CD14-positive monocyte (primary cell): ENCODE results near the gene PHLDB2. TPM values are rescaled to one million over a fixed set of nuclear protein-coding genes. Genes with fewer than 3 reads are reported as not detected.

Source experiments
- DNase-seq, 3 donors: peaks; one replicate each; pipeline ENCODE4 v3.0.0-alpha.2; 2011 to 2022
- H2AFZ ChIP-seq: 2 replicates; pipeline ENCODE4 v1.6.0; 2012; ENCODE audit warnings: mild to moderate bottlenecking, low read depth, low read length, inconsistent platforms; ENCODE audit not compliant: insufficient read depth, poor library complexity, severe bottlenecking
- H3K27ac ChIP-seq, 2 donors: 1 replicate in 1 of 2; 2 replicates in 1 of 2; pipeline ENCODE4 v1.5.1; 2012 to 2013; ENCODE audit warnings: low read length in 2 of 2, control low read depth in 1 of 2, inconsistent platforms in 1 of 2, low read depth in 1 of 2, mild to moderate bottlenecking in 1 of 2
- H3K27me3 ChIP-seq, 2 donors: one replicate each; pipeline versions ENCODE4 v1.6.0 to v1.6.1; 2011 to 2013; ENCODE audit warnings: low read length in 2 of 2; ENCODE audit not compliant: control insufficient read depth in 2 of 2, insufficient read depth in 2 of 2
- H3K36me3 ChIP-seq, 2 donors: replicated peaks in 1 of 2; 1 replicate in 1 of 2; 2 replicates in 1 of 2; pipeline versions ENCODE4 v1.5.1 to v1.6.1; 2012 to 2013; ENCODE audit warnings: low read length in 2 of 2, control low read depth in 1 of 2, inconsistent platforms in 1 of 2, mild to moderate bottlenecking in 1 of 2; ENCODE audit not compliant: insufficient read depth in 2 of 2, control insufficient read depth in 1 of 2
- H3K4me1 ChIP-seq, 2 donors: 1 replicate in 1 of 2; 2 replicates in 1 of 2; pipeline versions ENCODE4 v1.5.1 to v1.6.1; 2012 to 2013; ENCODE audit warnings: low read length in 2 of 2, control low read depth in 1 of 2, inconsistent platforms in 1 of 2, mild to moderate bottlenecking in 1 of 2, moderate library complexity in 1 of 2; ENCODE audit not compliant: insufficient read depth in 2 of 2, control insufficient read depth in 1 of 2
- H3K4me2 ChIP-seq: replicated peaks from 2 replicates; pipeline ENCODE3; 2012; ENCODE audit warnings: low read length, moderate library complexity, mild to moderate bottlenecking; ENCODE audit not compliant: poor library complexity, severe bottlenecking; ENCODE audit errors: extremely low read depth
- H3K4me3 ChIP-seq, 3 experiments: fragments of 200-600 bp in 1 of 3; sonication (generic) in 1 of 3; replicated peaks in 1 of 3; 1 replicate in 2 of 3; 2 replicates in 1 of 3; pipeline ENCODE4 v1.5.1; 2011 to 2013; ENCODE audit warnings: low read length in 3 of 3, mild to moderate bottlenecking in 3 of 3, control low read depth in 2 of 3, low read depth in 2 of 3, inconsistent platforms in 1 of 3, moderate library complexity in 1 of 3
- H3K79me2 ChIP-seq: 2 replicates; pipeline ENCODE4 v1.6.0; 2012; ENCODE audit warnings: mild to moderate bottlenecking, control low read depth, inconsistent platforms, low read length, moderate library complexity; ENCODE audit not compliant: insufficient read depth
- H3K9ac ChIP-seq: 2 replicates; pipeline ENCODE4 v1.6.0; 2017; ENCODE audit warnings: low read length, mild to moderate bottlenecking; ENCODE audit not compliant: insufficient read depth, poor library complexity, severe bottlenecking
- H3K9me3 ChIP-seq, 2 donors: replicated peaks in 1 of 2; 1 replicate in 1 of 2; 2 replicates in 1 of 2; pipeline versions ENCODE4 v1.5.1 to v1.6.1; 2012 to 2013; ENCODE audit warnings: low read length in 2 of 2, control low read depth in 1 of 2; ENCODE audit not compliant: control insufficient read depth in 1 of 2, insufficient read depth in 1 of 2
- H4K20me1 ChIP-seq: 2 replicates; pipeline ENCODE4 v1.6.0; 2012; ENCODE audit warnings: mild to moderate bottlenecking, low read length, control low read depth, moderate library complexity; ENCODE audit not compliant: insufficient read depth
- H3K27ac Mint-ChIP-seq, 7 donors: one replicate each; pipeline ENCODE4 v1.8.0; 2020; ENCODE audit warnings: mild to moderate bottlenecking in 7 of 7, mixed read lengths in 7 of 7, moderate library complexity in 6 of 7, inconsistent platforms in 2 of 7
- H3K27me3 Mint-ChIP-seq, 3 donors: one replicate each; pipeline ENCODE4 v1.8.0; 2021 to 2022; ENCODE audit warnings: low read depth in 3 of 3, mild to moderate bottlenecking in 3 of 3, mixed read lengths in 3 of 3, moderate library complexity in 3 of 3, inconsistent platforms in 1 of 3
- H3K36me3 Mint-ChIP-seq, 2 donors: one replicate each; pipeline ENCODE4 v1.8.0; 2020; ENCODE audit warnings: mixed read lengths in 2 of 2, inconsistent platforms in 1 of 2, mild to moderate bottlenecking in 1 of 2
- H3K4me1 Mint-ChIP-seq: one replicate; pipeline ENCODE4 v1.8.0; 2020; ENCODE audit warnings: mild to moderate bottlenecking, mixed read lengths
- H3K4me3 Mint-ChIP-seq, 2 donors: one replicate each; pipeline ENCODE4 v1.8.0; 2020; ENCODE audit warnings: mild to moderate bottlenecking in 2 of 2, mixed read lengths in 2 of 2, moderate library complexity in 1 of 2
- H3K9me3 Mint-ChIP-seq, 7 donors: one replicate each; pipeline ENCODE4 v1.8.0; 2020 to 2022; ENCODE audit warnings: mixed read lengths in 7 of 7, mild to moderate bottlenecking in 6 of 7, moderate library complexity in 6 of 7, inconsistent platforms in 2 of 7
- WGBS: methylation state at CpG from one replicate; pipeline ENCODE4 v1.1.5; 2013; ENCODE audit warnings: missing lambda C conversion rate; ENCODE audit not compliant: insufficient coverage; 5-methylcytosine and 5-hydroxymethylcytosine counted together
- intact Hi-C, 2 donors: fragments of 100-400 bp; cut with micrococcal nuclease; formaldehyde crosslinking; loops; one replicate each; pipeline versions ENCODE4 v1.15.0 to v1.15.1; 2023
- polyA plus RNA-seq, 3 donors: library from polyadenylated mRNA; depleted of rRNA in 1 of 3; unstranded in 2 of 3; stranded (reverse) in 1 of 3; fragments of 300-500 nt in 2 of 3; fragments of >200 nt in 1 of 3; fragmentation: Illumina TruSeq in 2 of 3; gene quantifications; 1 replicate in 2 of 3; 2 replicates in 1 of 3; pipeline ENCODE4 v1.2.3, GENCODE V29; 2012 to 2021
- TF ChIP-seq, protein P1 (sequence below): fragments of 200-600 bp; IDR thresholded peaks from one replicate; pipeline ENCODE4 v1.8.0; 2022; ENCODE audit warnings: antibody characterized with exemption, mild to moderate bottlenecking

Gene PHLDB2
- polyA plus RNA-seq, 3 donors = 0.08 TPM; not detected in 2

DNA sequence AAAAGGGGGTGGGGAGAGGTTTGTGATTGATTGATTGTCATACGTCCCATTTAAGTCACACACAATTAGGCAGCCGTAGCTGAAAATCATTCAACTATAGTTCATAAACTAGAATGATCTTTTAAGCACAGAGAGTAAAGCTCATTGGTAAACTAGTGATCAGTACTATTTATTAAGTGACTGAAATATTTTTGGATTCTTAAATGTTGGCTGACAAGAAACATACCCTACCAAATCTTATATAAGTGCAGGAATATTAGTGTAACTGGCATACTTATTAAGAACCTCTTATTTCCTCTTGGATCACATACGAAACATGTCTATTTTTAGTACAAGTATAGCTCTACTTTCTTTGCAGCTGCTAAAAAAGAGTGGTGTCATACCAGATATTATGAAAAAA lies 111.3 kb downstream of the PHLDB2 start:
- Histone ChIP-seq H3K36me3 (no peaks in the 10 kb centered on the region), H3K4me2 (no peak overlapping the region), H3K9ac (no peak overlapping the region), H3K4me3 (no peak overlapping the region), H4K20me1 (no peaks in the 10 kb centered on the region), H3K27ac (no peak overlapping the region), H2AFZ (no peak overlapping the region), H3K4me1 (peaks cover 3 to 7% of the 10 kb centered on the region in 2 donors), H3K9me3 (no peaks in the 10 kb centered on the region), H3K27me3 (no peaks in the 10 kb centered on the region), H3K79me2 (no peaks in the 10 kb centered on the region)
- intact Hi-C loops = no loop called here
- Mint-ChIP-seq H3K4me3 (no peak overlapping the region), H3K9me3 (no peaks in the 10 kb centered on the region), H3K36me3 (no peaks in the 10 kb centered on the region), H3K27me3 (peaks cover 0 to 2% (median 1%) of the 10 kb centered on the region in 3 donors), H3K27ac (no peak overlapping the region), H3K4me1 (peaks cover 8% of the 10 kb centered on the region)
- no CpG with 5 or more reads among the region's 3 CpGs for WGBS
- TF ChIP-seq, protein P1, sequence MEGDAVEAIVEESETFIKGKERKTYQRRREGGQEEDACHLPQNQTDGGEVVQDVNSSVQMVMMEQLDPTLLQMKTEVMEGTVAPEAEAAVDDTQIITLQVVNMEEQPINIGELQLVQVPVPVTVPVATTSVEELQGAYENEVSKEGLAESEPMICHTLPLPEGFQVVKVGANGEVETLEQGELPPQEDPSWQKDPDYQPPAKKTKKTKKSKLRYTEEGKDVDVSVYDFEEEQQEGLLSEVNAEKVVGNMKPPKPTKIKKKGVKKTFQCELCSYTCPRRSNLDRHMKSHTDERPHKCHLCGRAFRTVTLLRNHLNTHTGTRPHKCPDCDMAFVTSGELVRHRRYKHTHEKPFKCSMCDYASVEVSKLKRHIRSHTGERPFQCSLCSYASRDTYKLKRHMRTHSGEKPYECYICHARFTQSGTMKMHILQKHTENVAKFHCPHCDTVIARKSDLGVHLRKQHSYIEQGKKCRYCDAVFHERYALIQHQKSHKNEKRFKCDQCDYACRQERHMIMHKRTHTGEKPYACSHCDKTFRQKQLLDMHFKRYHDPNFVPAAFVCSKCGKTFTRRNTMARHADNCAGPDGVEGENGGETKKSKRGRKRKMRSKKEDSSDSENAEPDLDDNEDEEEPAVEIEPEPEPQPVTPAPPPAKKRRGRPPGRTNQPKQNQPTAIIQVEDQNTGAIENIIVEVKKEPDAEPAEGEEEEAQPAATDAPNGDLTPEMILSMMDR = no peak
- DNase-seq = no peak

DNA sequence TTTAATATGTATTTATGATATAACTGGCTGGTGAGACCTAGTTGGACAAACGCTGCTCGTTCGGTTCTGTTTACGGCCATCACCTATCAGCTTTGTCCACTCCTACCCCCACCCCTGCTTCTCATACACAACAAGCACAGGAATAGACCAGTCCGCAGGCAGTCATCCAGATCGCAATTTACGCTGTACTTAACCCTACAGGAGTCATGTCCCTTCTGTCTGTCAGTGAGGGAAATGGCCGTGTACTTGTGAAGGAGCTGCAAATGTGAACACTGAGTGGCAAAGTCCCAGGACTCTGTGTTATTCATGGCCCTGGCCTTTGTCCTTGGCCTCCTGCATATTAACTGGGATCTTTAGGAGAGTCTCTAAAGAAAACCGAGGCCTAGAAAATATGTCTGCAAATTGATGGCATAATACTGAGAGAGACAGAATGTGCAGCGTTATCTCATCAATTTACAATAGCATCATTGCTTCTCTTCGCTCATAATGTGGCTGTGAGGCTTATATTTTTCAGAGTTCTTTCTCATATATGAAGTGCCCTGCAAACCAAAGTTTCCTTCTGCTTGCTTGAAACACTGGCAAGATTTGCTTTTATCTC lies 112.6 kb downstream of the PHLDB2 start:
- no peak overlapping the region for H3K4me3 Mint-ChIP-seq
- H3K4me1 Mint-ChIP-seq = peaks cover 8% of the 10 kb centered on the region
- 93% methylated on average over 5 of the region's 11 CpGs for WGBS
- Histone ChIP-seq H3K27me3 (no peaks in the 10 kb centered on the region), H3K4me3 (no peak overlapping the region), H3K79me2 (no peaks in the 10 kb centered on the region), H3K27ac (no peak overlapping the region), H3K9me3 (no peaks in the 10 kb centered on the region), H3K4me2 (no peak overlapping the region), H2AFZ (no peak overlapping the region), H4K20me1 (no peaks in the 10 kb centered on the region), H3K36me3 (no peaks in the 10 kb centered on the region), H3K4me1 (peaks cover 3 to 7% of the 10 kb centered on the region in 2 donors), H3K9ac (no peak overlapping the region)
- no peak for DNase-seq
- TF ChIP-seq, protein P1 = no peak
- H3K27ac Mint-ChIP-seq = no peak overlapping the region
- H3K9me3 Mint-ChIP-seq = no peaks in the 10 kb centered on the region
- no peaks in the 10 kb centered on the region for H3K36me3 Mint-ChIP-seq
- intact Hi-C loops = no loop called here
- peaks cover 0 to 2% (median 1%) of the 10 kb centered on the region in 3 donors for H3K27me3 Mint-ChIP-seq
